ENCODE measurements around the gene DOCK9. TPM values are rescaled to one million over a fixed set of nuclear protein-coding genes. Genes with fewer than 3 reads are reported as not detected.

DOCK9 gene
- total RNA-seq, 1 donor from 2014 or later: 24.1 TPM

DNA sequence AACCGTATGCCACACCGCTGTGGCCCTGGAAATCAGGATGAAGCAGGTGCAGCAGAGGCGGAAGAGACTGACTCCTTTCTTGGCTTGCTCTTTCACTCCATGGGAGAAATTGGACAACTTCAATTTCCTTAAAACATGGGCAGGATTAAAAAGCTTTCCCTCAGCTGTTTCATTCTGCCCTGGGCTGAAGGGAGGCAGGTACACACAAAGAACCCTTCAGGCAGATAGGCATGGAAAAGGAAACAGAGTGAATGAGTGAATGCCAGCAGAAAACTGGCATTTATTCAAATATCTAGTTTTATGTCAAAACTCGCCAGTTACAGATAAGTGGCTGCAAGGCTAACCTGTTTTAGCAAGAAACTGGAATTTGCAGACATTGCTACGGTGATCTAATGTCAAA lies 154.4 kb downstream of the DOCK9 start:
- no peak overlapping the region for H3K4me3 Mint-ChIP-seq (ENCODE audit: unreplicated experiment)
- H3K27ac Mint-ChIP-seq (ENCODE audit: unreplicated experiment): no peak overlapping the region
- no peak for DNase-seq (ENCODE audit: extremely low spot score, unreplicated experiment)
- no peaks in the 10 kb centered on the region for H3K9me3 Mint-ChIP-seq (ENCODE audit: unreplicated experiment)
- no peaks in the 10 kb centered on the region for H3K27me3 Mint-ChIP-seq (ENCODE audit: unreplicated experiment)
- H3K36me3 Mint-ChIP-seq (ENCODE audit: unreplicated experiment): peaks cover 4% of the 10 kb centered on the region
- peaks cover 31% of the 10 kb centered on the region for H3K4me1 Mint-ChIP-seq (ENCODE audit: unreplicated experiment)
- TF ChIP-seq, protein P1, sequence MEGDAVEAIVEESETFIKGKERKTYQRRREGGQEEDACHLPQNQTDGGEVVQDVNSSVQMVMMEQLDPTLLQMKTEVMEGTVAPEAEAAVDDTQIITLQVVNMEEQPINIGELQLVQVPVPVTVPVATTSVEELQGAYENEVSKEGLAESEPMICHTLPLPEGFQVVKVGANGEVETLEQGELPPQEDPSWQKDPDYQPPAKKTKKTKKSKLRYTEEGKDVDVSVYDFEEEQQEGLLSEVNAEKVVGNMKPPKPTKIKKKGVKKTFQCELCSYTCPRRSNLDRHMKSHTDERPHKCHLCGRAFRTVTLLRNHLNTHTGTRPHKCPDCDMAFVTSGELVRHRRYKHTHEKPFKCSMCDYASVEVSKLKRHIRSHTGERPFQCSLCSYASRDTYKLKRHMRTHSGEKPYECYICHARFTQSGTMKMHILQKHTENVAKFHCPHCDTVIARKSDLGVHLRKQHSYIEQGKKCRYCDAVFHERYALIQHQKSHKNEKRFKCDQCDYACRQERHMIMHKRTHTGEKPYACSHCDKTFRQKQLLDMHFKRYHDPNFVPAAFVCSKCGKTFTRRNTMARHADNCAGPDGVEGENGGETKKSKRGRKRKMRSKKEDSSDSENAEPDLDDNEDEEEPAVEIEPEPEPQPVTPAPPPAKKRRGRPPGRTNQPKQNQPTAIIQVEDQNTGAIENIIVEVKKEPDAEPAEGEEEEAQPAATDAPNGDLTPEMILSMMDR (IDR thresholded peaks at IDR 0.05): no peak

DNA sequence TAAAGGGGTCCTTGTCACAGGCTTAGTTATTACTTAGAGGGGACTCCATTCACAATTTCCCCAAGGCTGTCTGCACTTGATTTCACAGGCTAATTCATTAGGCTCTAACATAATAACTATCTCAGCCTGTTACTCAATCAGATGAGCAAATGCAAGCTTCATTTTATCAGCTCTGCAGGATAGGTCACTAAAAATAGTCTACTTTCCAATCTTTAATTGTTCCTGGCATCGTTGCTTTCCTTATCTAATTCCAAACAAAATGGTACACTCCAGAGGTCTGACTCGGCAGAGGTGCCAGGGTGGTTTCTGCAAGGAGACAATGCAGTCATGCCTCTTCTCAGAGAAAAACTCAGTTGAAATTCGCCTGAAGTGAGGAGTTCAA lies 155.6 kb downstream of the DOCK9 start:
- Mint-ChIP-seq H3K36me3 (ENCODE audit: unreplicated experiment) (no peaks in the 10 kb centered on the region), H3K4me3 (ENCODE audit: unreplicated experiment) (no peak overlapping the region), H3K27ac (ENCODE audit: unreplicated experiment) (peak overlapping the region; percentile 66), H3K27me3 (ENCODE audit: unreplicated experiment) (no peaks in the 10 kb centered on the region), H3K4me1 (ENCODE audit: unreplicated experiment) (peaks cover 31% of the 10 kb centered on the region), H3K9me3 (ENCODE audit: unreplicated experiment) (no peaks in the 10 kb centered on the region)
- TF ChIP-seq, protein P1 (IDR thresholded peaks at IDR 0.05): no peak
- no peak for DNase-seq (ENCODE audit: extremely low spot score, unreplicated experiment)

DNA sequence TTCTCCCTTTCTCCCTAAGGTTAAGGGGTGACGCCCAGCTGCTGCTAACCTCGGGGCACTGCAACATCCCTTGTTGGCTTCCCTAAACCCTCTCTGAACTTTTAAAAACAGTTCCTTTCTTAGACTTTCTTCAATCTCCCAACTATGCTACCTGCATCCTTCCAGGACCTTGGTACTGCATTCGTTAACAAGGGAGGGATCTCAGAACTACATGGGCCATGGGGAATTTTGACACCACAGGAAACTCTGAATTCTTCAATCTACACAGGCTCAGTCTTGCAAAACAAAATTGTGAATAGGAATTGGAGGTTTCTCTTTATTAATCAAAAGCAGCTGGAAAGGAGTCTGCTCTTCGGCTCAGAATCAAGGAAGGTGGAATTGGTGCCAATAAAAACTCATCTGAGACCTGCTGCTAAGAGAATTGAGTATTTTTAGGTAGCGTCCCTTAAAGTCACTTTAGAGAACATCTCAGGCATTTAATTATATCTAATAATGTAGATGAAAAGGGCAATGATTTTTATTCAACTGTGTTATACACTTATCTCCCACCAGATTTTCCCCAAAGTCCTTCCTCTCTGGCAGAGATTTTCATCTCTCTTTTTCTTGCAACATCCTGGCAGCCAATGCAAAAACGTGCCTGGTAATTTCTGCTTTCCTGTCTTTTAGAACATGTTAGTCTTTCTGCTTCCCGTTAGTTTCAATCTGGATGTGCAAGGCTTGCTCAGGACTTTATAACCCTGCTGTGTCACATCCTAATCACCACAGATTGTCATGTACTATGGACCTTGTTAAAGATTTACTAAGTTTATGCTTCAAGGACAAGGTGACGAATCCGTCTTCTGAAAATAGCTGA lies 156.3 kb downstream of the DOCK9 start:
- H3K27ac Mint-ChIP-seq (ENCODE audit: unreplicated experiment): peak overlapping the region; percentile 66
- no peaks in the 10 kb centered on the region for H3K27me3 Mint-ChIP-seq (ENCODE audit: unreplicated experiment)
- peaks cover 31% of the 10 kb centered on the region for H3K4me1 Mint-ChIP-seq (ENCODE audit: unreplicated experiment)
- H3K4me3 Mint-ChIP-seq (ENCODE audit: unreplicated experiment): no peak overlapping the region
- DNase-seq (ENCODE audit: extremely low spot score, unreplicated experiment): no peak
- no peaks in the 10 kb centered on the region for H3K36me3 Mint-ChIP-seq (ENCODE audit: unreplicated experiment)
- TF ChIP-seq, protein P1 (IDR thresholded peaks at IDR 0.05): no peak
- H3K9me3 Mint-ChIP-seq (ENCODE audit: unreplicated experiment): no peaks in the 10 kb centered on the region

DNA sequence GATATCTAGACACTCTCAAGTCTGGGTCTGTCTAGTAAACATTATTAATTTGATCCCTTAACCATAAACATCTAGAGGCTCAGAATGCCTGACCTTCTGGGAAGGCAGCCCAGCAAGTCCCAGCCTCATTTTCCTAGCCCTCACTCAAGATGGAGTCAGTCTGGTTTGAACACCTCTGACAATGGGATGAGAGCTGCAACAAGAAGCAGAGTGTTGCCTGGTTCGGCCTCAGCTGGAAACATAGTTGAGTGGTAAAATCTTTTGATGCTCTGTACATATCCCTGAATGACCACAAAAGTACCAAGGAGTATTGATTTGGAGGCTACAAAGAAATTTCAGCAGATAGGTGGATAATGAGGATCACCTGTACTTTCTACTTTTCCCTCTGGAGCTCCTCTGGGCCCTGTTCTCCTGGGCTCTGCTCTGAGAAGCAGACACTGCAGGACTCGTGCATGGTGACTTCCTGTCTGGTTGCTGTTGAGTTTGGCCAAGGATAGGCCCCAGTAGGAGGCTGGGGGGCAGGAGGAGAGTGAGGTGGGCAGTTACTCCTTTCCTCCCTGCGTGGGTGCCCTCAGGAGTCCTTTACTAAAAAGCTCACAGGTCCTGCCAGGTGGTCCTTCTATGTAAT lies 157.0 kb downstream of the DOCK9 start:
- Mint-ChIP-seq H3K27ac (ENCODE audit: unreplicated experiment) (peak overlapping the region; percentile 66), H3K27me3 (ENCODE audit: unreplicated experiment) (no peaks in the 10 kb centered on the region), H3K36me3 (ENCODE audit: unreplicated experiment) (no peaks in the 10 kb centered on the region), H3K4me3 (ENCODE audit: unreplicated experiment) (no peak overlapping the region), H3K9me3 (ENCODE audit: unreplicated experiment) (no peaks in the 10 kb centered on the region), H3K4me1 (ENCODE audit: unreplicated experiment) (peaks cover 31% of the 10 kb centered on the region)
- DNase-seq (ENCODE audit: extremely low spot score, unreplicated experiment): no peak
- TF ChIP-seq, protein P1 (IDR thresholded peaks at IDR 0.05): no peak

DNA sequence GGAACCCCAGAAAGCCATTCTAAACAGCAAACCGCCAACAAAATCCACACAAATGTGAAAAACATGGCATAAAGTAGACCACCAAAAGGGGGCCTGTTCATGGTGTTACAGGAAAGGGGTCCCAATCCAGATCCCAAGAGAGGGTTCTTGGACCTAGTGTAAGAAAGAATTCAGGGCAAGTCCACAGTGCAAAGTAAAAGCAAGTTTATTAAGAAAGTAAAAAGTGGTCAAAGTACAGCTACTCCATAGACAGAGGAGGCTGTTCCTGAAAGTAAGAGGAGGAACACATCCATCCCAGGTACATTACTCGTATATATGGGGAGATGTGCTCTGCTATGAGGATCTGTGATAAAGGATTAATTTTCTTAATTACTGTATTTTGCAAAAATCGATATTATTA lies 157.6 kb downstream of the DOCK9 start:
- DNase-seq (ENCODE audit: extremely low spot score, unreplicated experiment): no peak
- Mint-ChIP-seq H3K9me3 (ENCODE audit: unreplicated experiment) (no peaks in the 10 kb centered on the region), H3K27me3 (ENCODE audit: unreplicated experiment) (no peaks in the 10 kb centered on the region), H3K27ac (ENCODE audit: unreplicated experiment) (no peak overlapping the region), H3K4me3 (ENCODE audit: unreplicated experiment) (no peak overlapping the region), H3K4me1 (ENCODE audit: unreplicated experiment) (peaks cover 29% of the 10 kb centered on the region), H3K36me3 (ENCODE audit: unreplicated experiment) (no peaks in the 10 kb centered on the region)
- TF ChIP-seq, protein P1 (IDR thresholded peaks at IDR 0.05): no peak
